GDM1 (cell line): ENCODE results near the gene DBNDD1.
"Not testable (repeated sequence)": the region's sequence is repeated elsewhere in the genome, so short reads cannot be mapped to it uniquely, and the experiment has no call there.

Experiments
- DNase-seq: peaks from one replicate; lab custom pipeline; 2025; lab: John Stamatoyannopoulos, UW

DBNDD1 gene

GRCh38 chr16:90011508-90011819, 7.8 kb downstream of the DBNDD1 start:
- DNase-seq: no peak

GRCh38 chr16:90010676-90011507, 8.4 kb downstream of the DBNDD1 start:
- DNase-seq: no peak

- DNase-seq: no peak
Observed at GRCh38 chr16:90009172-90009899, 9.9 kb downstream of the DBNDD1 start.

- DNase-seq: peak; percentile 80
Observed at GRCh38 chr16:90008708-90009145, 10.5 kb downstream of the DBNDD1 start.

GRCh38 chr16:90007635-90008234, 11.5 kb downstream of the DBNDD1 start:
- not testable (repeated sequence) for DNase-seq

GRCh38 chr16:90007015-90007414, 12.2 kb downstream of the DBNDD1 start:
- DNase-seq: no peak

GRCh38 chr16:90005956-90006663, 13.1 kb downstream of the DBNDD1 start:
- DNase-seq: no peak

GRCh38 chr16:90004577-90004976, 14.7 kb downstream of the DBNDD1 start:
- DNase-seq: no peak

GRCh38 chr16:90002759-90003158, 16.5 kb downstream of the DBNDD1 start:
- no peak for DNase-seq

GRCh38 chr16:90001761-90002503, 17.3 kb downstream of the DBNDD1 start:
- DNase-seq: no peak

- no peak for DNase-seq
Observed at GRCh38 chr16:90000733-90001427, 18.4 kb downstream of the DBNDD1 start.

- no peak for DNase-seq
Observed at GRCh38 chr16:89999831-90000574, 19.3 kb downstream of the DBNDD1 start.

- DNase-seq: no peak
Observed at GRCh38 chr16:89996178-89996489, 23.1 kb downstream of the DBNDD1 start.

- DNase-seq: not testable (repeated sequence)
Observed at GRCh38 chr16:89995475-89996177, 23.6 kb downstream of the DBNDD1 start.

GRCh38 chr16:89994721-89995474, 24.4 kb downstream of the DBNDD1 start:
- peak; percentile 32 for DNase-seq

GRCh38 chr16:89994389-89994720, 24.9 kb downstream of the DBNDD1 start:
- no peak for DNase-seq

- DNase-seq: no peak
Observed at GRCh38 chr16:89993971-89994370, 25.3 kb downstream of the DBNDD1 start.

- no peak for DNase-seq
Observed at GRCh38 chr16:89993377-89993776, 25.9 kb downstream of the DBNDD1 start.

- DNase-seq: no peak
Observed at GRCh38 chr16:89990799-89991198, 28.5 kb downstream of the DBNDD1 start.
